HAP-1 (cell line): ENCODE measurements around the gene SORCS3.
"Not testable (repeated sequence)": the region's sequence is repeated elsewhere in the genome, so short reads cannot be mapped to it uniquely, and the experiment has no call there.

Source experiments
- DNase-seq, 2 experiments: peaks; one replicate each; pipeline ENCODE4 v3.0.0-alpha.2; 2016 to 2020; ENCODE audit warnings: low spot score in 2 of 2
- H3K27me3 ChIP-seq: fragments of 250-450 bp; sonication (Bioruptor Pico); 2 replicates; pipeline ENCODE4 v1.5.1; 2020; ENCODE audit warnings: low read depth, mild to moderate bottlenecking, moderate library complexity
- H3K36me3 ChIP-seq: fragments of 250-450 bp; sonication (Bioruptor Pico); replicated peaks from 2 replicates; pipeline ENCODE4 v1.5.1; 2020; ENCODE audit warnings: mild to moderate bottlenecking
- H3K4me1 ChIP-seq: fragments of 250-450 bp; sonication (Bioruptor Pico); 2 replicates; pipeline ENCODE4 v1.5.1; 2020; ENCODE audit warnings: mild to moderate bottlenecking
- H3K4me3 ChIP-seq: fragments of 250-450 bp; sonication (Bioruptor Pico); 2 replicates; pipeline ENCODE4 v1.5.1; 2020; ENCODE audit warnings: mild to moderate bottlenecking, moderate library complexity
- H3K9me3 ChIP-seq: fragments of 250-450 bp; sonication (Bioruptor Pico); 2 replicates; pipeline ENCODE4 v1.5.1; 2020; ENCODE audit warnings: mild to moderate bottlenecking, moderate library complexity
- in situ Hi-C: fragments of 300-500 bp; cut with MboI; formaldehyde crosslinking; loops from 3 replicates; pipeline ENCODE4 v1.14.3; 2020; ENCODE audit warnings: low sequenced_read_pairs, inconsistent platforms, mixed read lengths

Gene SORCS3

GRCh38 chr10:104689105-104689504 is 48.0 kb downstream of the SORCS3 start:
- no peaks in the 10 kb centered on the region for H3K36me3 ChIP-seq
- H3K4me1 ChIP-seq, result no peaks in the 10 kb centered on the region
- no peaks in the 10 kb centered on the region for H3K9me3 ChIP-seq
- DNase-seq, result no peak
- no peak overlapping the region for H3K4me3 ChIP-seq
- no peaks in the 10 kb centered on the region for H3K27me3 ChIP-seq
- in situ Hi-C loops, result no loop called here

- H3K27me3 ChIP-seq, result no peaks in the 10 kb centered on the region
- no peak overlapping the region for H3K4me3 ChIP-seq
- no peak for DNase-seq
- no peaks in the 10 kb centered on the region for H3K9me3 ChIP-seq
- no peaks in the 10 kb centered on the region for H3K4me1 ChIP-seq
- no peaks in the 10 kb centered on the region for H3K36me3 ChIP-seq
- in situ Hi-C loops, result no loop called here
Measured at GRCh38 chr10:104689547-104689946, 48.5 kb downstream of the SORCS3 start.

GRCh38 chr10:104690101-104690500 is 49.0 kb downstream of the SORCS3 start:
- H3K36me3 ChIP-seq, result no peaks in the 10 kb centered on the region
- no peaks in the 10 kb centered on the region for H3K9me3 ChIP-seq
- in situ Hi-C loops, result no loop called here
- no peak for DNase-seq
- no peak overlapping the region for H3K4me3 ChIP-seq
- H3K27me3 ChIP-seq, result no peaks in the 10 kb centered on the region
- H3K4me1 ChIP-seq, result no peaks in the 10 kb centered on the region

- no peaks in the 10 kb centered on the region for H3K36me3 ChIP-seq
- no peak for DNase-seq
- H3K27me3 ChIP-seq, result no peaks in the 10 kb centered on the region
- no peaks in the 10 kb centered on the region for H3K4me1 ChIP-seq
- no peaks in the 10 kb centered on the region for H3K9me3 ChIP-seq
- H3K4me3 ChIP-seq, result no peak overlapping the region
- in situ Hi-C loops, result no loop called here
Measured at GRCh38 chr10:104690959-104691358, 49.9 kb downstream of the SORCS3 start.

- no peaks in the 10 kb centered on the region for H3K27me3 ChIP-seq
- in situ Hi-C loops, result no loop called here
- no peaks in the 10 kb centered on the region for H3K36me3 ChIP-seq
- DNase-seq, result no peak
- no peaks in the 10 kb centered on the region for H3K4me1 ChIP-seq
- no peak overlapping the region for H3K4me3 ChIP-seq
- no peaks in the 10 kb centered on the region for H3K9me3 ChIP-seq
Measured at GRCh38 chr10:104694074-104694473, 53.0 kb downstream of the SORCS3 start.

- in situ Hi-C loops, DNase-seq, H3K4me1 ChIP-seq, H3K27me3 ChIP-seq, H3K9me3 ChIP-seq, H3K4me3 ChIP-seq, H3K36me3 ChIP-seq: not testable (repeated sequence)
Measured at GRCh38 chr10:104703262-104703661, 62.2 kb downstream of the SORCS3 start.

GRCh38 chr10:104706886-104707285 is 65.8 kb downstream of the SORCS3 start:
- Histone ChIP-seq H3K9me3 (no peaks in the 10 kb centered on the region), H3K4me3 (no peak overlapping the region), H3K36me3 (no peaks in the 10 kb centered on the region), H3K4me1 (no peaks in the 10 kb centered on the region), H3K27me3 (no peaks in the 10 kb centered on the region)
- DNase-seq, result no peak
- in situ Hi-C loops, result no loop called here

GRCh38 chr10:104707602-104708459 is 66.7 kb downstream of the SORCS3 start:
- H3K4me3 ChIP-seq, result no peak overlapping the region
- H3K36me3 ChIP-seq, result no peaks in the 10 kb centered on the region
- no peaks in the 10 kb centered on the region for H3K4me1 ChIP-seq
- no peaks in the 10 kb centered on the region for H3K9me3 ChIP-seq
- H3K27me3 ChIP-seq, result no peaks in the 10 kb centered on the region
- in situ Hi-C loops, result no loop called here
- DNase-seq, result no peak

- H3K36me3 ChIP-seq, result no peaks in the 10 kb centered on the region
- DNase-seq, result no peak
- no peak overlapping the region for H3K4me3 ChIP-seq
- in situ Hi-C loops, result no loop called here
- no peaks in the 10 kb centered on the region for H3K4me1 ChIP-seq
- H3K27me3 ChIP-seq, result no peaks in the 10 kb centered on the region
- no peaks in the 10 kb centered on the region for H3K9me3 ChIP-seq
Measured at GRCh38 chr10:104711302-104711721, 70.2 kb downstream of the SORCS3 start.

GRCh38 chr10:104730593-104730992 is 89.5 kb downstream of the SORCS3 start:
- H3K36me3 ChIP-seq, H3K9me3 ChIP-seq, DNase-seq, H3K27me3 ChIP-seq, H3K4me1 ChIP-seq, in situ Hi-C loops, H3K4me3 ChIP-seq: not testable (repeated sequence)

GRCh38 chr10:104731192-104731591 is 90.1 kb downstream of the SORCS3 start:
- Histone ChIP-seq H3K4me3 (no peak overlapping the region), H3K4me1 (no peaks in the 10 kb centered on the region), H3K36me3 (no peaks in the 10 kb centered on the region), H3K27me3 (no peaks in the 10 kb centered on the region), H3K9me3 (no peaks in the 10 kb centered on the region)
- in situ Hi-C loops, result no loop called here
- no peak for DNase-seq

- Histone ChIP-seq H3K4me3 (no peak overlapping the region), H3K36me3 (no peaks in the 10 kb centered on the region), H3K4me1 (no peaks in the 10 kb centered on the region), H3K27me3 (no peaks in the 10 kb centered on the region), H3K9me3 (no peaks in the 10 kb centered on the region)
- in situ Hi-C loops, result no loop called here
- no peak for DNase-seq
Measured at GRCh38 chr10:104732222-104732621, 91.1 kb downstream of the SORCS3 start.

GRCh38 chr10:104734433-104734832 is 93.3 kb downstream of the SORCS3 start:
- DNase-seq, result no peak
- no peaks in the 10 kb centered on the region for H3K4me1 ChIP-seq
- H3K36me3 ChIP-seq, result no peaks in the 10 kb centered on the region
- in situ Hi-C loops, result no loop called here
- no peaks in the 10 kb centered on the region for H3K27me3 ChIP-seq
- H3K9me3 ChIP-seq, result no peaks in the 10 kb centered on the region
- no peak overlapping the region for H3K4me3 ChIP-seq

GRCh38 chr10:104735036-104735756 is 94.1 kb downstream of the SORCS3 start:
- Histone ChIP-seq H3K27me3 (no peaks in the 10 kb centered on the region), H3K9me3 (no peaks in the 10 kb centered on the region), H3K4me3 (no peak overlapping the region), H3K4me1 (no peaks in the 10 kb centered on the region), H3K36me3 (no peaks in the 10 kb centered on the region)
- in situ Hi-C loops, result no loop called here
- DNase-seq, result no peak
